HEK293T (cell line): Measurements from ENCODE around the gene ZNF33A.
"Not testable (repeated sequence)": the region's sequence is repeated elsewhere in the genome, so short reads cannot be mapped to it uniquely, and the experiment has no call there.

Experiments
- CTCF ChIA-PET: fragments of 350-600 bp; formaldehyde crosslinking; extraction: SDS; loops from one replicate; lab custom pipeline; 2021; ENCODE audit warnings: antibody characterized with exemption, inconsistent platforms; lab: Yijun Ruan, JAX
- POLR2A ChIA-PET: fragments of 350-600 bp; formaldehyde crosslinking; extraction: SDS; loops from one replicate; lab custom pipeline; 2020; ENCODE audit warnings: antibody characterized with exemption, inconsistent platforms; lab: Yijun Ruan, JAX
- DNase-seq: peaks from one replicate; pipeline ENCODE4 v3.0.0; 2012; ENCODE audit warnings: mixed read lengths; ENCODE audit errors: extremely low spot score
- ARNT ChIP-seq: fragments of 450-650 bp; IDR thresholded peaks from 2 replicates; pipeline ENCODE4 v1.6.1; 2017; ENCODE audit warnings: mild to moderate bottlenecking
- BHLHE40 ChIP-seq: fragments of 450-650 bp; IDR thresholded peaks from 2 replicates; pipeline ENCODE4 v1.6.1; 2016; ENCODE audit warnings: mild to moderate bottlenecking, moderate library complexity, borderline replicate concordance
- CTBP1 ChIP-seq: fragments of 450-650 bp; IDR thresholded peaks from 2 replicates; pipeline ENCODE4 v1.6.1; 2016; ENCODE audit warnings: borderline replicate concordance
- ELF4 ChIP-seq: fragments of 450-650 bp; IDR thresholded peaks from 2 replicates; pipeline ENCODE4 v1.6.1; 2017; ENCODE audit warnings: antibody characterized with exemption
- FOXA1 ChIP-seq: fragments of 450-650 bp; IDR thresholded peaks from 2 replicates; pipeline ENCODE4 v1.6.1; 2016; ENCODE audit warnings: mild to moderate bottlenecking
- FOXK2 ChIP-seq: fragments of 450-650 bp; IDR thresholded peaks from 2 replicates; pipeline ENCODE4 v1.6.1; 2016; ENCODE audit warnings: mild to moderate bottlenecking
- FOXM1 ChIP-seq: fragments of 450-650 bp; IDR thresholded peaks from 2 replicates; pipeline ENCODE4 v1.6.1; 2017; ENCODE audit warnings: mild to moderate bottlenecking, borderline replicate concordance
- HDGF ChIP-seq: fragments of 450-650 bp; IDR thresholded peaks from 2 replicates; pipeline ENCODE4 v1.6.1; 2017; ENCODE audit warnings: antibody characterized with exemption, borderline replicate concordance
- L3MBTL2 ChIP-seq: fragments of 450-650 bp; conservative IDR thresholded peaks from 2 replicates; pipeline ENCODE4 v1.6.1; 2016; ENCODE audit warnings: mild to moderate bottlenecking
- LEF1 ChIP-seq: fragments of 450-650 bp; IDR thresholded peaks from 2 replicates; pipeline ENCODE4 v1.6.1; 2017; ENCODE audit warnings: mild to moderate bottlenecking, borderline replicate concordance
- NFRKB ChIP-seq: fragments of 450-650 bp; IDR thresholded peaks from 2 replicates; pipeline ENCODE4 v1.6.1; 2016; ENCODE audit warnings: mild to moderate bottlenecking, moderate library complexity
- PKNOX1 ChIP-seq: fragments of 450-650 bp; IDR thresholded peaks from 2 replicates; pipeline ENCODE4 v1.6.1; 2016
- SP1 ChIP-seq: fragments of 450-650 bp; IDR thresholded peaks from 2 replicates; pipeline ENCODE4 v1.6.1; 2017
- SUZ12 ChIP-seq: fragments of 450-650 bp; IDR thresholded peaks from 2 replicates; pipeline ENCODE4 v1.6.1; 2016; ENCODE audit warnings: mild to moderate bottlenecking
- TARDBP ChIP-seq: fragments of 450-650 bp; IDR thresholded peaks from 2 replicates; pipeline ENCODE4 v1.6.1; 2016
- ZNF384 ChIP-seq: fragments of 450-650 bp; IDR thresholded peaks from 2 replicates; pipeline ENCODE4 v1.6.1; 2016

The ZNF33A gene

GRCh38 chr10:37976880-37977203, 33.6 kb upstream of the ZNF33A start:
- no peak for DNase-seq
- TF ChIP-seq HDGF (no peak), ZNF384 (no peak), CTBP1 (no peak), FOXK2 (no peak), FOXA1 (no peak), SP1 (no peak), L3MBTL2 (no peak), LEF1 (no peak), BHLHE40 (no peak), ELF4 (no peak), NFRKB (no peak), ARNT (no peak), FOXM1 (no peak), TARDBP (no peak), PKNOX1 (no peak), SUZ12 (no peak)
- POLR2A ChIA-PET = interaction anchor here (0.7 to 2.1 kb wide), 2 partner anchors 33 to 53 kb away, joined by 3 to 12 read pairs; partner anchors contain the start of gene ZNF33A
- CTCF ChIA-PET = interaction anchor here (0.6 kb wide), 1 partner anchor 301 kb away, joined by 3 read pairs; no protein-coding TSS in a partner anchor

DNA sequence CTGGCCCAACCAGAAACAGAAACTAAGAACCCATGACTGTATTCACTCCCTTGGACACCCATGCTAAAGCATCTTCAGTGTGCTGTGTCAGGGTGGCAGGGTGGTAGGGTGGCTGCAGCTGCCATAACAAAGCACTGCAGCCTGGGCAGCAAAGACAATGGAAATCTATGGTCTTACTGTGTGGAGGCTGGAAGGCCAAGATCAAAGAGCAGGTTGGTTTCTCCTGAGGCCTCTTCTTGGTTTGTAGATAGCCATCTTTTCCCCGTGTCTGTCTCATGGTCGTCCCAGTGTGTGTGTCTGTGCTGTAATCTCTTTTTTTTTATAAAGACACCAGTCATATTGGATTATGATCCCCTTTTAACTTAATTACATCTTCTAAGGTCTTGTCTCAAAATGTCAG, 18.8 kb upstream of the ZNF33A start:
- DNase-seq = no peak
- ChIA-PET CTCF (no interaction called here), POLR2A (no interaction called here)
- no peak for TF ChIP-seq FOXM1
- TF ChIP-seq SP1 = no peak
- no peak for TF ChIP-seq ELF4
- TF ChIP-seq ZNF384 = no peak
- TF ChIP-seq ARNT = no peak
- TF ChIP-seq HDGF = no peak
- no peak for TF ChIP-seq NFRKB
- TF ChIP-seq FOXK2 = no peak
- no peak for TF ChIP-seq L3MBTL2
- no peak for TF ChIP-seq BHLHE40
- TF ChIP-seq TARDBP = no peak
- no peak for TF ChIP-seq FOXA1
- TF ChIP-seq LEF1 = no peak
- TF ChIP-seq PKNOX1 = no peak
- no peak for TF ChIP-seq CTBP1
- no peak for TF ChIP-seq SUZ12

- ChIA-PET CTCF (no interaction called here), POLR2A (no interaction called here)
- TF ChIP-seq FOXK2 (no peak), TARDBP (no peak), ARNT (no peak), ELF4 (no peak), FOXA1 (no peak), PKNOX1 (no peak), LEF1 (no peak)
- no peak for DNase-seq
Measured at GRCh38 chr10:37992083-37992482, 18.4 kb upstream of the ZNF33A start.

- DNase-seq, CTCF ChIA-PET, POLR2A ChIA-PET: not testable (repeated sequence)
Measured at GRCh38 chr10:37998920-37999319, 11.6 kb upstream of the ZNF33A start.

GRCh38 chr10:38000474-38000873, 10.0 kb upstream of the ZNF33A start:
- CTCF ChIA-PET, POLR2A ChIA-PET, DNase-seq: not testable (repeated sequence)

DNA sequence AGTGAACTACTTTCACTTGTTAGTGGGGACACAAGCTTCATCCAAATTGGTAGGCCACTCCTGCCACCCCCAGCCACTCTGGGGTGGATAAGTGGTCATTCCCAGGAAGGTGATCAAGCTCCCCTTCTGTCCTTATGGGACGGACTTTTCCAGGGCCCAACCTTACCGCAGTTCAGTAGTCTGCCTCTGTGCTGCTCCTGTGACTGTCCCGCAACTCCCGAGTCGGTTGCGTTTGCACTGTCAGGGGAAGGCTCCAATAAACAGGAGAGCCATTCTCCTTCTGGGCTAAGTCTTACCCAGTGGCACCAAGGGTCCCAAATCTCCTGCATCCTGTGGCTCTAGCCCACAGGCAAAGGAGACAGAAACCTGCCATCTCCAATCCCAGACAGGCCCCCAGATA, 7.4 kb upstream of the ZNF33A start:
- ChIA-PET POLR2A (no interaction called here), CTCF (no interaction called here)
- no peak for DNase-seq
- no peak for TF ChIP-seq ELF4

- no peak for TF ChIP-seq NFRKB
- TF ChIP-seq BHLHE40 = no peak
- TF ChIP-seq CTBP1 = no peak
- no peak for TF ChIP-seq FOXA1
- TF ChIP-seq HDGF = no peak
- no peak for TF ChIP-seq ELF4
- no peak for TF ChIP-seq FOXM1
- no peak for TF ChIP-seq ZNF384
- TF ChIP-seq SP1 = no peak
- TF ChIP-seq SUZ12 = no peak
- TF ChIP-seq PKNOX1 = no peak
- no peak for TF ChIP-seq FOXK2
- no peak for TF ChIP-seq TARDBP
- ChIA-PET POLR2A (no interaction called here), CTCF (no interaction called here)
- no peak for DNase-seq
Measured at GRCh38 chr10:38003588-38003987, 6.9 kb upstream of the ZNF33A start.
